Measurements from ENCODE around the gene ATG14. TPM values are rescaled to one million over a fixed set of nuclear protein-coding genes. Genes with fewer than 3 reads are reported as not detected.

ATG14 gene
- total and polyA plus RNA-seq, 2 of the 13 experiments (the other 11 are each of a cell fraction or from before 2014, with no cell fraction given): 7.2 to 9.1 TPM

GRCh38 chr14:55356913-55357312 lies 54.7 kb downstream of the ATG14 start (continued):
- no peak for TF ChIP-seq SMC3 (IDR thresholded peaks at IDR 0.05; ENCODE audit: low read length)
- TF ChIP-seq ZNF234 (CRISPR knock-in tag; conservative IDR thresholded peaks at IDR 0.05): no peak
- TF ChIP-seq KLF9 (CRISPR knock-in tag; IDR thresholded peaks at IDR 0.05; ENCODE audit: low read depth): no peak
- no peak for TF ChIP-seq ZFAT (CRISPR knock-in tag; conservative IDR thresholded peaks at IDR 0.05)
- TF ChIP-seq SMAD9 (CRISPR knock-in tag; IDR thresholded peaks at IDR 0.05): no peak
- no peak for TF ChIP-seq ZNF883 (CRISPR knock-in tag; IDR thresholded peaks at IDR 0.05; ENCODE audit: not compliant biosample characterization)
- TF ChIP-seq ZNF724P (CRISPR knock-in tag; IDR thresholded peaks at IDR 0.05; ENCODE audit: borderline replicate concordance): no peak
- TF ChIP-seq ZNF235 (CRISPR knock-in tag; IDR thresholded peaks at IDR 0.05; ENCODE audit: borderline replicate concordance): no peak
- peak; percentile 24; the same call in 1 of the 2 replicates for TF ChIP-seq SALL1 (CRISPR knock-in tag; IDR thresholded peaks at IDR 0.05)
- TF ChIP-seq HNRNPUL1 (IDR thresholded peaks at IDR 0.05; ENCODE audit: low read depth, low read length): no peak
- no peak for TF ChIP-seq TEAD2 (CRISPR knock-in tag; IDR thresholded peaks at IDR 0.05)
- no peak for TF ChIP-seq NPAS2 (CRISPR knock-in tag; IDR thresholded peaks at IDR 0.05; ENCODE audit: borderline replicate concordance)
- no peak for TF ChIP-seq PPARG (CRISPR knock-in tag; conservative IDR thresholded peaks at IDR 0.05)
- TF ChIP-seq SNAPC4 (CRISPR knock-in tag; IDR thresholded peaks at IDR 0.05): no peak
- no peak for TF ChIP-seq NFIC (IDR thresholded peaks at IDR 0.05; ENCODE audit: low read length)
- no peak for TF ChIP-seq ZNF501 (CRISPR knock-in tag; IDR thresholded peaks at IDR 0.05)
- no peak for TF ChIP-seq ESRRA (CRISPR knock-in tag; IDR thresholded peaks at IDR 0.05; ENCODE audit: low read depth)
- no peak for TF ChIP-seq RELA (CRISPR knock-in tag; IDR thresholded peaks at IDR 0.05)
- TF ChIP-seq ZNF891 (CRISPR knock-in tag; IDR thresholded peaks at IDR 0.05): no peak
- no peak for TF ChIP-seq REXO4 (CRISPR knock-in tag; IDR thresholded peaks at IDR 0.05; ENCODE audit: borderline replicate concordance)
- no peak for TF ChIP-seq ATF7 (IDR thresholded peaks at IDR 0.05)
- TF ChIP-seq ATF7 (CRISPR knock-in tag; IDR thresholded peaks at IDR 0.05): no peak
- no peak for TF ChIP-seq TRIM24 (CRISPR knock-in tag; IDR thresholded peaks at IDR 0.05)
- TF ChIP-seq ZNF441 (CRISPR knock-in tag; IDR thresholded peaks at IDR 0.05; ENCODE audit: borderline replicate concordance): no peak
- TF ChIP-seq PRDM4 (CRISPR knock-in tag; IDR thresholded peaks at IDR 0.05; ENCODE audit: borderline replicate concordance): no peak
- TF ChIP-seq ZNF160 (CRISPR knock-in tag; IDR thresholded peaks at IDR 0.05): no peak
- TF ChIP-seq ISX (CRISPR knock-in tag; conservative IDR thresholded peaks at IDR 0.05): no peak
- no peak for TF ChIP-seq ZNF747 (CRISPR knock-in tag; IDR thresholded peaks at IDR 0.05; ENCODE audit: borderline replicate concordance)

All from HepG2 (cell line).